ENCODE data around the gene STOX1.
A peak's percentile ranks its signal among the peaks of the same experiment; 100 is the strongest.
"Not testable (repeated sequence)": the region's sequence is repeated elsewhere in the genome, so short reads cannot be mapped to it uniquely, and the experiment has no call there.

STOX1 gene

GRCh38 chr10:68880181-68880580 lies 52.9 kb downstream of the STOX1 start:
- no peak for DNase-seq (ENCODE audit: low read depth)

DNA sequence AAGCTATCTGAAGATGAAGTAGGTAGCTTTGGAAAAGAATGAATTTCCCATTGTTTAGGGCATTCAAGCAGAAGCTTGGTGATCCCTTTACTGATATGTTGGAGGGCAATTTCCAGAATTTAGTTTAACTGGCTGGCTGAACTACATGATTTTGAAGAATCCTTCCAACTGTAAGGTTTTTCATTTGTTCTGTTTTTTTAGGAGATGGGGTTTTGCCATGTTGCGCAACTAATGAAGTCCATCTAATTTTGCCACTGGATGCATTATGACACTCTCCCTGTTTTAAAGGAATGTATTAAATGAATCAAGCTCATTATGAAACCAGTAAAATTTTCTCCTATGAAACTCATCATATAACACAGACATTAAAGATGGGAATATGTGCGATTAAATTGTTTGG lies 67.7 kb downstream of the STOX1 start:
- DNase-seq (ENCODE audit: low read depth), result no peak

DNA sequence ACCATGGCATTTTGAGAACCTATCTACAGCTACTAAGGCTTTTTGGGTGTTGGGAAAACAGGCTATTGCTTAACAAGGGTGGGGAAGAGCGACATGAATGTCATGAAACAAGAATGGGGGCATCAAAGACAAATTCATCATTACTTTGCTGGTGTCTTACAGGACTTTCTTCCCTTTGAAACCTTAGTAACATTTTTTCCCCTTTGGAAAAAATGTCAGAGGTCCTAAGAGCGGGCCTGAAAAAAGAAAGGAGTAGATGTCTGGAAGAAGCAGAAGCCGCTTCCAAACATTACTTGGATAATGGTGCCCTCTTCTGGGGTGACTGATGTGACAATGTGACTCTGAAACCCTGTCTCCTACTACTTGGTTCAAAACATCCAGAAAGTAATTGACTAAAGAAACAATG lies 70.0 kb downstream of the STOX1 start:
- DNase-seq (ENCODE audit: low read depth), result no peak

GRCh38 chr10:68899186-68899745 lies 71.9 kb downstream of the STOX1 start:
- no peak for DNase-seq (ENCODE audit: low read depth)

DNA sequence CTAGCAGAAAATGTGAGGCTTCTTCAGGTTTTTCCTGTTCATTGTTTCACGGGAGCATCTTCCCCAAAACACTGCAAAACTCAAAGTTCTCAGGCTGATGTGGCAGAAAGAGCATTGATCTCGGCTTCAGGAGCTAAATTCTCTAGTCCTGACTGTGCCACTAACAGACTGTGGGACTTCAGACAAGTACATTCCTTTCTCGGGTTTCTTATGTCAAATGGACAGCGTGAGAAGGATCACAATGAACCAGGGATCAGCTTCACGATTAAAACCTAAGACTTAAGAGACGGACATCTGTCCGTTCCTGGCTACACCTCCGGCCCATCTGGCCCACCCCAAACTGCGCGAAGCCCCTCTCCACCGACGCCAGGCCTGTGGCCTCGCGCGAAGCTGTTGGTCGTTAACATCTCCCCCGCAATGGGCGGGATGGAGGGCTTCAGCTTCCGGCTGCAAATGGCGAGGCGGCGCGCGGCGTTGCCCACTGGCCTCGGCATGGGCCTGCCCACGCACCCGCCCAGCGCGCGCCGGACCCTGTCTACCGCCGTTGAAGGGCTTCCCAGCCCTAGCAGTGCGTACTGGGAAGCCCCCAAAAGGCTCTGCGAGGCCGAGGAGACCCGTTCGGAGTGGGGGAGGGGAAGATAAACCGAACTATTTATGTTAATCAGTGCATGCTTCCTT lies 73.2 kb downstream of the STOX1 start:
- DNase-seq (ENCODE audit: low read depth), result peak; percentile 52

DNA sequence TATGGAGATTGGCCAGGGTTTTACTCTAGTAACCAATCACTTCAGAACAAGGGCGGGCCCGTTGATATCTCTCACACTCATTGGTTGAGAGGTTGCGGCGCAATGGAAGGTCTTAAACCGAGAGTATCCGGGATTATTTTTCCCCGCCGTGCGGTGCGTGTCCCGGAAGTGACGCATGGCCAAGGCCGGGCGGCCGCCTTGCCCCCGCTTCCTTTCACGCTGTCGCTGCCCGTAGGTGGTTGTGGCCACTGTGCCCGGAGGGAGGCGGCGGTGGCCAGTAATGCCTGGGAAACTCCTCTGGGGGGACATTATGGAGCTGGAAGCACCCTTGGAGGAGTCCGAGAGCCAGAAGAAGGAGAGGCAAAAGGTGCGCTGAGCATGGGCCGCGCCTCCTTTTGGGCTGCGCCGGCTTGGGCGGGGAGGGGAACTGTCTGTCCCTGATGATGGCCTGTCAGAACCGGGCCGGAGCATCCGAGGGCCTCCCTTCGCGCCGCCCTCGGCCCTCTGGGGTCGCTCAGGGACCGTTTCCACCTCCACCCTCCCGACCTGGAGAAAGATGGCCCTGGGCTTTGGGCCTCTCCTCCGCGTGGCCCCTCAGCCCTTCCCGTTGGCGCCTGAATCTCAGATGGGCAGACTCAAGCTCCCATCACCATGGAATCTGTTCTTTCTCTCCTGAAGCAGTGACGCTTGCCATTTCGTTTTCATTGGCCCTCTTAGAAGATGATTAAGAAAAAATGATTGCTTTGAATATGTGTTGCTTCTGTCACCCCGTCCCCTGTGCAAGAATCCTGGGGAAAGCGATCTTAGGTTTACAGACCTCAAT lies 74.0 kb downstream of the STOX1 start, which contains the start of gene DDX50:
DDX50 (plus strand) TSS at position 211 of the 823 bp plus-strand sequence; CDS start at position 281, 70 bp downstream.
- DNase-seq (ENCODE audit: low read depth), result peak; percentile 86

- no peak for DNase-seq (ENCODE audit: low read depth)
Measured at GRCh38 chr10:68902382-68902781, 75.1 kb downstream of the STOX1 start.

DNA sequence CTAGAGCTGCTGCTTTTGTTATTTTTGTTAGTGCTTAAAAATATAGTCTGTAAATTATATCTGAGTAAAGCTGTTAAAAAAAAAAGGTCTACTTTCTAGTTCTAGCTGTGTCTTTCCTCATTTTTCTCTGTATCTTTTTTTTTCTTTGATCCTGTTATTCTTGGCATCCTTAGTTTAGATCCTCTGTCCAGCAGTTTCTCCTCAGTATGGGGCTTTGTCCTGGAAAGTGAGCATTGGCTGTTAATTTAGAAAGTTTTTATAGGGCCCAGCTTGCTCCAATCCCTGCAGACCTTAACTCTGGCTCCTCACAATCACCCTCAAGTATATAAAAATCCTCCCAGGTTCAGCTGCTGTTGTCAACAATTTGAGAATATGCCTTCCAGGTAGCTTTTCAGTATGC lies 97.3 kb downstream of the STOX1 start:
- DNase-seq (ENCODE audit: low read depth), result no peak

- no peak for DNase-seq (ENCODE audit: low read depth)
Measured at GRCh38 chr10:68925489-68925888, 98.2 kb downstream of the STOX1 start.

DNA sequence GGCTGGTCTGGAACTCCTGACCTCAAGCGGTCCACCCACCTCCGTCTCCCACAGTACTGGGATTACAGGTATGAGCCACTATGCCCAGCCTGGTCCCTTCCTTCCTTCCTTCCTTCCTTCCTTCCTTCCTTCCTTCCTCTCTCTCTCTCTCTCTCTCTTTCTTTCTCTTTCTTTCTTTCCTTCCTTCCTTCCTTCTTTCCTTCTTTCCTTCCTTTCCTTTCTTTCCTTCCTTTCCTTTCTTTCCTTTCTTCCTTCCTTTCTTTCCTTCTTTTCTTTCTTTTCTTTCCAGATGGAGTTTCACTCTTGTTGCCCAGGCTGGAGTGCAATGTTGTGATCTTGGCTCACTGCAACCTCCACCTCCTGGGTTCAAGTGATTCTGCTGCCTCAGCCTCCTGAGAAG lies 101.8 kb downstream of the STOX1 start:
- DNase-seq (ENCODE audit: low read depth), result not testable (repeated sequence)

GRCh38 chr10:68929888-68930287 lies 102.6 kb downstream of the STOX1 start:
- not testable (repeated sequence) for DNase-seq (ENCODE audit: low read depth)

DNA sequence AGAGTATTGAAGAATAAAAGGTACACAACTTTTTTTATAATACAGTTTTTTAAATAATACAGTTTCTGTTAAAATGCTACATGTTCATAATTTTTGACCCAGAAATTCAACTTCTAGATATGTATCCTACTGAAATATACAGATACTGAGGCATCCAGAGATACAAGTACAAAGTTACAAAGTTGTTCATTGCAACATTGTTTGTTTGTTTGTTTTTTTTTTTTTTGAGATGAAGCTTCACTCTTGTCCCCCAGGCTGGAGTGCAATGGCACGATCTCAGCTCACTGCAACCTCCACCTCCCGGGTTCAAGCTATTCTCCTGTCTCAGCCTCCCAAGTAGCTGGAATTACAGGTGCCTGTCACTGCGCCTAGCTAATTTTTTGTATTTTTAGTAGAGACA lies 105.5 kb downstream of the STOX1 start:
- not testable (repeated sequence) for DNase-seq (ENCODE audit: low read depth)

DNA sequence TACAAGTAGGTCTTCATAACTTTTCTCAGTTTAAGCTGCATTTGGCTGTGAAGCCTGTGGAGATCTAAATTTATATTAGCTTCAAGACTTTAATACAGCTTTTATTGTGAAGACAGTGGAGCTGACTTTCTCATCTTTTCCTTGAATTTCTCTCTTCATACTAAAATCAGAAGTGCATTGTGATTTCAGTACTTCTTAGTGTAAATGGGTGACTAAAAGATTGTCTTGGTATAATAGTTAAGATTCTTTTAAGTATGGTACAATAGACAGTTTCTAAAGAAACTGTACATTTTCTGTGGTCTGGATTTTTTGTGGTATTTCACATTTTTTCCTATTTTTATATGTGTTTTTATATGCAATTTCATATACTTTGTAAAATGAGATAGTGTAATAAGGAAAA lies 107.7 kb downstream of the STOX1 start:
- no peak for DNase-seq (ENCODE audit: low read depth)

DNA sequence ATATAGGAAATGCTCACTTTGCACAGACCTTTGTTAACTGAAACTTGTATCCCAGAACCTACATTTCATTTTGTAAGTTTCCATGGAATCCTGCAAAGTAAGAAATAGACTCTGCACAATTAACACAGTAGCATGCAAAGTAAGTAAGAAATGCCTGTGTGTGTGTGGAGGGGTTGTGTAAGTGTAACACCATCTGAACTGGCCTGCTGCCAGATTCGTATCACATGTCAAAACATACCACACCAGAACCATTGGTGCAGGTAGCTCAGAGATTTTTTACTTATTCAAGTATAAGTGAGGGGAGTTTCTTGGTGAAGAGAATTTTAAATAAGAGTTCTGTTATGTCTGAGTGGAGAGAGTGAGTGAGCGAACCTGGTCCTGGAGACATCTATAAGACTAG lies 110.8 kb downstream of the STOX1 start:
- no peak for DNase-seq (ENCODE audit: low read depth)

DNA sequence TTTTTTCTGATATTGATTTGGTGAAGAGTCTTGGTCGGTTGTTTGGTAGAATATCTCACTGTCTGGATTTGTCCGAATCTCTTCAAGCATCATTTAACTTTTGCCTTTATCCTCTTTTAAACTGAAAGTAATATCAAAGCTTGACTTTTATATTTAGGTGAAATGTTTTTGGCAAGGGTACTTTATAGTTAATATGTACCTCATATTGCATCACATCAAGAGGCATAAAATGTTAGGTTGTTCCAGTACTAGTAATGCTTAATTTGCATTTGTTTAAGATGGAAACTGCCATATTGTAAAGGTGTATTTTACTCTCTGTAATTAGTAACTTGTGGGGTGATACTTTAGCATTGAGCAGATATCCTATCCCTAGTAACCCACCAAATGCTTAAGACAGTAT lies 111.6 kb downstream of the STOX1 start:
- no peak for DNase-seq (ENCODE audit: low read depth)

GRCh38 chr10:68940917-68941316 lies 113.6 kb downstream of the STOX1 start:
- not testable (repeated sequence) for DNase-seq (ENCODE audit: low read depth)
